ENCODE results near the gene ANKRD17. TPM values are rescaled to one million over a fixed set of nuclear protein-coding genes. Genes with fewer than 3 reads are reported as not detected.

Gene ANKRD17
- total RNA-seq, 1 donor from 2014 or later: 91.9 TPM

DNA sequence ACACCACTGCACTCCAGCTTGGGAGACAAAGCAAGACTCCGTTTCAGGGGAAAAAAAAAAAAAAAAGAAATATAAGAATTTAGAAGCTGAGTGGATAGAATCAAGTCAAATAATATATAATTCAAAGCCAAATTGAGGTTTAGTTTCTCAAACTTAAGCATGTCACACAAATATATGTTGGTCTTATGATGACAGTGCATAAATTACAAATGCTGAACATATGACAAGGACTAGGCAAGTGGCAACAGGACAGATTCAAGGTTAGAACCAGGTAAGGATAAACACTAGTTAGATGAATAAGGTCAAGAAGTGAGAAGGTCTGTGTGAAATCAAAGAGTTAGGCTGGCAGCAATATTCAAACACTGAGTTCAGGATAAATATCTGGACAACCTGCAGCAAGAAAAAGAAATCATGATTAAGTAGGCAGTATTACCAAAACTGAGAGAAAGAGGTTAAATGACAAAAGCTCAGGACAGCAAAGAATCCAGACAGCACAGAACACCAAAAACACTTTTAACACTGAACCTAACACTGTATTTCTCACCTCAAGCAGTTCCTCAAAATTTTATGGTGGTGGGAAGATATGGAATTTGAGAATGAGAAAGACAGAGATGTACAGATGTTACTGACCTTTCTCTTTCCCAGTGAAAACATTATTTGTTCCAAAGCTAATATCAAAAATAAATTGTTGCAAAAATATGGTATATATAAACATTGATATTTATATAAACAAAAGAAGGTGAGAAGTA, 45.4 kb downstream of the ANKRD17 start:
- H3K27me3 ChIP-seq (ENCODE audit: insufficient read depth, low read length): no peaks in the 10 kb centered on the region
- H3K27me3 Mint-ChIP-seq (ENCODE audit: low read depth, unreplicated experiment): no peaks in the 10 kb centered on the region
- FAIRE-seq: no peak
- no peak overlapping the region for H3K4me2 ChIP-seq (ENCODE audit: low read length)
- H3K27ac Mint-ChIP-seq (ENCODE audit: unreplicated experiment): no peak overlapping the region
- DNase-seq (ENCODE audit: low read depth): no peak
- peaks cover 72% of the 10 kb centered on the region for H4K20me1 ChIP-seq (ENCODE audit: insufficient read depth, low read length)
- H3K27ac ChIP-seq (ENCODE audit: low read depth, low read length): no peak overlapping the region
- peaks cover 5% of the 10 kb centered on the region for H3K4me1 ChIP-seq (ENCODE audit: insufficient read depth, low read length)
- no peak overlapping the region for H2AFZ ChIP-seq (ENCODE audit: low read depth, low read length)
- H3K9me3 ChIP-seq (ENCODE audit: insufficient read depth, low read depth, low read length): no peaks in the 10 kb centered on the region
- no peaks in the 10 kb centered on the region for H3K9me3 Mint-ChIP-seq (ENCODE audit: unreplicated experiment)
- H3K4me3 ChIP-seq (ENCODE audit: insufficient read depth, low read depth, low read length): no peak overlapping the region
- H3K36me3 Mint-ChIP-seq (ENCODE audit: low read depth, unreplicated experiment): no peaks in the 10 kb centered on the region
- H3K36me3 ChIP-seq (ENCODE audit: insufficient read depth, low read length): no peaks in the 10 kb centered on the region
- peaks cover 99% of the 10 kb centered on the region for H3K79me2 ChIP-seq (ENCODE audit: insufficient read depth, low read length)
- H3K4me3 Mint-ChIP-seq (ENCODE audit: unreplicated experiment): no peak overlapping the region
- no peak overlapping the region for H3K9ac ChIP-seq (ENCODE audit: low read length)
- H3K4me1 Mint-ChIP-seq (ENCODE audit: low read depth, unreplicated experiment): peaks cover 28% of the 10 kb centered on the region
- TF ChIP-seq, protein P1, sequence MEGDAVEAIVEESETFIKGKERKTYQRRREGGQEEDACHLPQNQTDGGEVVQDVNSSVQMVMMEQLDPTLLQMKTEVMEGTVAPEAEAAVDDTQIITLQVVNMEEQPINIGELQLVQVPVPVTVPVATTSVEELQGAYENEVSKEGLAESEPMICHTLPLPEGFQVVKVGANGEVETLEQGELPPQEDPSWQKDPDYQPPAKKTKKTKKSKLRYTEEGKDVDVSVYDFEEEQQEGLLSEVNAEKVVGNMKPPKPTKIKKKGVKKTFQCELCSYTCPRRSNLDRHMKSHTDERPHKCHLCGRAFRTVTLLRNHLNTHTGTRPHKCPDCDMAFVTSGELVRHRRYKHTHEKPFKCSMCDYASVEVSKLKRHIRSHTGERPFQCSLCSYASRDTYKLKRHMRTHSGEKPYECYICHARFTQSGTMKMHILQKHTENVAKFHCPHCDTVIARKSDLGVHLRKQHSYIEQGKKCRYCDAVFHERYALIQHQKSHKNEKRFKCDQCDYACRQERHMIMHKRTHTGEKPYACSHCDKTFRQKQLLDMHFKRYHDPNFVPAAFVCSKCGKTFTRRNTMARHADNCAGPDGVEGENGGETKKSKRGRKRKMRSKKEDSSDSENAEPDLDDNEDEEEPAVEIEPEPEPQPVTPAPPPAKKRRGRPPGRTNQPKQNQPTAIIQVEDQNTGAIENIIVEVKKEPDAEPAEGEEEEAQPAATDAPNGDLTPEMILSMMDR (IDR thresholded peaks at IDR 0.05; ENCODE audit: insufficient read depth, low read depth, low read length): no peak
- TF ChIP-seq EZH2 (IDR thresholded peaks at IDR 0.05; ENCODE audit: insufficient read depth, low read length): no peak

GRCh38 chr4:73211968-73212367, 46.6 kb downstream of the ANKRD17 start:
- Mint-ChIP-seq H3K36me3 (ENCODE audit: low read depth, unreplicated experiment) (no peaks in the 10 kb centered on the region), H3K9me3 (ENCODE audit: unreplicated experiment) (no peaks in the 10 kb centered on the region), H3K4me3 (ENCODE audit: unreplicated experiment) (no peak overlapping the region), H3K4me1 (ENCODE audit: low read depth, unreplicated experiment) (peaks cover 28% of the 10 kb centered on the region), H3K27me3 (ENCODE audit: low read depth, unreplicated experiment) (no peaks in the 10 kb centered on the region), H3K27ac (ENCODE audit: unreplicated experiment) (no peak overlapping the region)
- H3K36me3 ChIP-seq (ENCODE audit: insufficient read depth, low read length): no peaks in the 10 kb centered on the region
- no peak overlapping the region for H3K9ac ChIP-seq (ENCODE audit: low read length)
- no peak overlapping the region for H3K27ac ChIP-seq (ENCODE audit: low read depth, low read length)
- H3K4me3 ChIP-seq (ENCODE audit: insufficient read depth, low read depth, low read length): no peak overlapping the region
- H3K4me2 ChIP-seq (ENCODE audit: low read length): no peak overlapping the region
- FAIRE-seq (no peak), DNase-seq (ENCODE audit: low read depth) (no peak)
- H3K4me1 ChIP-seq (ENCODE audit: insufficient read depth, low read length): peaks cover 5% of the 10 kb centered on the region
- TF ChIP-seq, protein P1 (IDR thresholded peaks at IDR 0.05; ENCODE audit: insufficient read depth, low read depth, low read length): no peak
- TF ChIP-seq EZH2 (IDR thresholded peaks at IDR 0.05; ENCODE audit: insufficient read depth, low read length): no peak
- H2AFZ ChIP-seq (ENCODE audit: low read depth, low read length): no peak overlapping the region
- H4K20me1 ChIP-seq (ENCODE audit: insufficient read depth, low read length): peaks cover 66% of the 10 kb centered on the region
- H3K9me3 ChIP-seq (ENCODE audit: insufficient read depth, low read depth, low read length): no peaks in the 10 kb centered on the region
- no peaks in the 10 kb centered on the region for H3K27me3 ChIP-seq (ENCODE audit: insufficient read depth, low read length)
- peaks cover 99% of the 10 kb centered on the region for H3K79me2 ChIP-seq (ENCODE audit: insufficient read depth, low read length)

GRCh38 chr4:73208376-73208775, 50.2 kb downstream of the ANKRD17 start:
- Mint-ChIP-seq H3K36me3 (ENCODE audit: low read depth, unreplicated experiment) (peaks cover 7% of the 10 kb centered on the region), H3K27me3 (ENCODE audit: low read depth, unreplicated experiment) (no peaks in the 10 kb centered on the region), H3K9me3 (ENCODE audit: unreplicated experiment) (no peaks in the 10 kb centered on the region), H3K4me1 (ENCODE audit: low read depth, unreplicated experiment) (peaks cover 31% of the 10 kb centered on the region), H3K4me3 (ENCODE audit: unreplicated experiment) (no peak overlapping the region), H3K27ac (ENCODE audit: unreplicated experiment) (peak overlapping the region; percentile 59)
- FAIRE-seq: peak; percentile 49
- no peaks in the 10 kb centered on the region for H3K4me1 ChIP-seq (ENCODE audit: insufficient read depth, low read length)
- H3K4me3 ChIP-seq (ENCODE audit: insufficient read depth, low read depth, low read length): no peak overlapping the region
- no peak overlapping the region for H3K9ac ChIP-seq (ENCODE audit: low read length)
- H3K9me3 ChIP-seq (ENCODE audit: insufficient read depth, low read depth, low read length): no peaks in the 10 kb centered on the region
- H3K27ac ChIP-seq (ENCODE audit: low read depth, low read length): no peak overlapping the region
- TF ChIP-seq EZH2 (IDR thresholded peaks at IDR 0.05; ENCODE audit: insufficient read depth, low read length): no peak
- TF ChIP-seq, protein P1 (IDR thresholded peaks at IDR 0.05; ENCODE audit: insufficient read depth, low read depth, low read length): no peak
- no peak overlapping the region for H3K4me2 ChIP-seq (ENCODE audit: low read length)
- no peak overlapping the region for H2AFZ ChIP-seq (ENCODE audit: low read depth, low read length)
- H3K36me3 ChIP-seq (ENCODE audit: insufficient read depth, low read length): no peaks in the 10 kb centered on the region
- DNase-seq (ENCODE audit: low read depth): peak; percentile 74
- no peaks in the 10 kb centered on the region for H3K27me3 ChIP-seq (ENCODE audit: insufficient read depth, low read length)
- peaks cover 98% of the 10 kb centered on the region for H3K79me2 ChIP-seq (ENCODE audit: insufficient read depth, low read length)
- H4K20me1 ChIP-seq (ENCODE audit: insufficient read depth, low read length): peaks cover 75% of the 10 kb centered on the region
